HG03159 (cell line): Measurements from ENCODE around the gene JTB.
"Not testable (repeated sequence)": the region's sequence is repeated elsewhere in the genome, so short reads cannot be mapped to it uniquely, and the experiment has no call there.

Source experiments
- ATAC-seq: cut with Tn5 transposase; IDR thresholded peaks from one replicate; pipeline ENCODE4 v1.9.1; 2021; ENCODE audit warnings: mild to moderate bottlenecking, moderate library complexity; ENCODE audit not compliant: unreplicated experiment

JTB gene

DNA sequence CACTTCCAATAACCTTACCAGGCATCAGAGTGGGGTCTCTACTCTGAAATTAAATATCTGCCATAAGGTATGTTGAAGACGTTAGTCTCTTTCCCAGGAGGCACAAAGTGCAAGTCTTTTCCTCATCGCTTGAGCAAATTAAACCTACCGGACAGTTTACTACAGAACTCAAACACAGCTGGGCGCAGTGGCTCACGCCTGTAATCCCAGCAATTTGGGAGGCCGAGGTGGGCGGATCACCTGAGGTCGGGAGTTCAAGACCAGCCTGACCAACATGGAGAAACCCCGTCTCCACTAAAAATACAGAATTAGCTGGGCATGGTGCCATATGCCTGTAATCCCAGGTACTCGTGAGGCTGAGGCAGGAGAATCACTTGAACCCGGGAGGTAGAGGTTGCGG, 1.6 kb upstream of the JTB start:
- not testable (repeated sequence) for ATAC-seq

DNA sequence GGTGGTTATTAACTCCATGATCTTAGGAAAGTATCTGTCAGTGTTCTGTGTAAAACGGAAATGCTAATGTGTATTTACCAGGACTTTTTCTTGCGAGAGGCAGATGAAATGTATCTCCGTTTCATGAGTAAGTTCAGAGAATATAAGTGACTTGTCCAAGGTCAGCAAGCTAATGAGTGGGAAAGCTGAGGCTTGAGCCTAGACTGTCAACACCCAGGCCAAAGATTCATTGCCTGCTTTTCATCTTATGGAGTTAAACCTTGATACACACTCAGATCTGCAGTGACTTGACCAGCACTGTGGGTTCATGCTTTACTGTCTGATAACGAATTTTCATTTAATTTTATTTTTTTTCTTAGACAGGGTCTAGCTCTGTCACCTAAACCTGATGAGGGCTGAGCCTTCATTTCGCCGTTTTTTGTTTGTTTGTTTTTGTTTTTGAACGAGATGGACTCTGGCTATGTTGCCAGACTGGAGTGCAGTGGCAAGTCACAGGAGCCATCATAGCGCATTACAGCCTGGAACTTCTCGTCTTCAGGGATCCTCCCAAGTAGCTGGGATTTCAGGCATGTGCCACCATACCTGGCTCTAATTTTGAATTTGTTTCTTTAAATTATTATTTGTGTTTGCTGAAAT, 918 bp upstream of the JTB start:
- ATAC-seq, result no peak

DNA sequence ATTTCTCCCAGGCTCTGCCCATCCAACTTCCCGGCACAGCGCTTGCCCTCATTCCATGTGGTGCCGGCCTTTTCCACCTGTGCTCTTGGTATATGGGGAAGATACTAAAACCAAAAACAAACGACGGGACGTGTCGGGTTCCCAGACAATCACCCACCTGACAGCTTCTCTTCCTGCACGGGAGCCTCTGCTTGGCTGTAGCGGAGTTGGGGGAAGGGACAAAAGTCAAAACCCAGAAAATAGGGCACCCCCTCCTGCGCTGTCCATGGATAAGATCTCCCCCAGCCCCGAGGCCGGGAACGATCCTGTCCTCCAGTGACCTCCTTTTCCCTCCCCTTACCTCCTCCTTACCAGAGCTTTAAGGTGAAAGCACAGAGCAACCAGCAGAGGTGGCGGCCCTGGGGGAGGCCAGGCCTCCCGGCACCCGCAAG, 640 bp downstream of the JTB start:
- no peak for ATAC-seq

GRCh38 chr1:153973525-153973924, 3.9 kb downstream of the JTB start:
- no peak for ATAC-seq

GRCh38 chr1:153973071-153973470, 4.4 kb downstream of the JTB start:
- ATAC-seq, result no peak

DNA sequence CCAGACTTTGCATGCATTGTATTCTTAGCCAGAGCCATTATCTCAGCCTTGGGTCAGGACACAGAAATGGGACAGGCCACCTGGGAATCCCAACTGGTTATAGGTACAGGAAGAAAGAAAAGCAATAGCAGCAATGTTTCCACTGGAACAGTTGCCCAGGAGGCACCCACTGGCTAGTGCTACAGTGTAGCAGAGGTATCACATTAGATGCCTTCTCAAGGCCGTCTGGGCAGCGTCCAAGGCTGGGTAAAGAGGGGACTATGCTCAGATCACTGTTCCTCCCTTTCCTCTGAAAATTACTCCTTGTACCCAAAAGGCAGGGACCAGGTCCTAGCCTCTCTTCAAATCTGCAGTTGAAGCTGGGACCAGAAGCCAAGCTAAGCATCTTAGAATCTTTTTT, 7.1 kb downstream of the JTB start:
- ATAC-seq, result no peak

- ATAC-seq, result no peak
Observed at GRCh38 chr1:153968972-153969371, 8.5 kb downstream of the JTB start.

- no peak for ATAC-seq
Observed at GRCh38 chr1:153968408-153968807, 9.1 kb downstream of the JTB start.

GRCh38 chr1:153968000-153968363, 9.5 kb downstream of the JTB start:
- no peak for ATAC-seq

DNA sequence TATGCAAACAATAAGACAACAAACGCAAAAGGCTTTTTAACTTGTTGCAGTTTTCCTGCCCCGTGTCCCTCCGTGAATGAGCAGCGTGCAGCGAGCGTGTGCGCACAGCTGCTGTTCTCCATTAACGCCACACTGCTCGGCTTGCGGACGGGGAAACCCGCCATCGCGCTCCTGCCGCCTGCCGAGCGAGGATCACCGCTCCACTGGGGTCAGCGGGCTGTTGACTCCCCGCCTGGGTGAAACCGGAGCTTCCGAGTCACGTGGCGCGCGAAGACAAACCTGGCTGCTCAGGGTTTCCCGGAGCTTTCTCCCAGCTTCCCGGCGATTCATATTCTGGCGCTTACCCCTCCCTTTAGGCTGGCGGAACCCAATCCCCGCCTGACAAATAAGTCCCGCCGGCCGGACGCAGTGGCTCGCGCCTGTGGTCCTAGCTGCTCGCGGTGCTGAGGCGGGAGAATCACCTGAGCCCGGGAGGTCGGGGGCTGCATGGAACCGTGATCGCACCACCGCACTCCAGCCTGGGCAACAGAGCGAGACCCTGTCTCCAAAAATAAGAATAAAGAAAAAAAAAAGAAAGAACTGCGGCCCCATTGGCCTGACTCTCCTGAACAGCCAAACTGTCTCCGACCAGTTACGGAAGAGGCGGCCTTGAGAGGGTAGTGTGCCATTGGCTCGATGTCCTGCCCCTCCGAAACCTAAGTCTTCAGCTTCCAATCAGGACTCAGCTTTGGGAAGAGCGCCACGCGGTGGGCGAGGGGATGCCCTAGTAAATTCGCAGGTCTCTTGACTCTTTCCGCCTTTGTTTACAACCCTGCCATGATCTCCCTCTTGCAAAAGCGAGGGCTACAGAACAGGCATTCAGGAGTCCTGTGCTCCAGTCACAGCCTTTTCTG, 10.1 kb downstream of the JTB start, which contains the start of gene CREB3L4:
TSS of gene CREB3L4 (plus strand) at position 796 of the 893 bp plus-strand sequence. CDS start 624 bp downstream, outside the sequence.
- peak; percentile 67 for ATAC-seq

GRCh38 chr1:153963850-153964331, 13.6 kb downstream of the JTB start:
- peak; percentile 3 for ATAC-seq

GRCh38 chr1:153963030-153963849, 14.2 kb downstream of the JTB start, which contains the start of gene SLC39A1:
Gene SLC39A1 (minus strand): TSS chr1:153963537. CDS start chr1:153962715, 822 bp downstream.
- ATAC-seq, result peak; percentile 42

GRCh38 chr1:153962088-153963029, 15.1 kb downstream of the JTB start:
- no peak for ATAC-seq

DNA sequence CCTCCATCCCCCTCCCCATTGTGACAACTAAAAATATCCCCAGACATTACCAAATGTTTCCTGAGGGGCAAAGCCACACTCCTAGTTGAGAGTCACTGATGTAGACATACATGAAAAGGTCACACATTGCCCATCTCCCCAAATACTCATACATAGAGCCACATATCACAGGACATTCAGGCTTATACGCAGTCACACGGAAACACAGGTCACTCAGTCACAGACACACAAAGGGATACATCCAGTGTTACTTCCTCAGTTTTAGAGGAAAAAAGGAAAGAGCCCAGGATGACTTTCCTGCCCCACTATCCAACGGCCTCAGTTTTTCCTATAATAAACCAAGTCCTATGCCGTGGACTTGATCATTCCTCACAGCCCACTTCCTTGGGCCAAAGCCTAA, 16.1 kb downstream of the JTB start:
- ATAC-seq, result no peak

GRCh38 chr1:153960206-153960605, 17.3 kb downstream of the JTB start:
- ATAC-seq, result no peak

GRCh38 chr1:153959454-153959853, 18.0 kb downstream of the JTB start:
- ATAC-seq, result no peak

DNA sequence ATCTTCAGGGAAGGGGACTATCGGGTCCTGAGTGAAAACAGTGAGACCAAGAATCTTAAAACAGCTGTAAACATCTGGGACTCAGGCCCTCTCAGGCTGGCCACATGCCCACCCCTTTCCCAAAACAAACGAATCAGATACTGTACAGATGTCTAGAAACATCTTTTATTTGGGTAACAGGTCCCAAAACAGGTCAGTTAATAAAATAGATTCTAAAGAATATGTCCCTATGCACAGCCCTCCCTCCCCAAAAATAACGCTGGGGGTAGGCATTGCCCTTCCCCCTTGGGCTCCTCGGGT, 18.6 kb downstream of the JTB start:
- no peak for ATAC-seq

DNA sequence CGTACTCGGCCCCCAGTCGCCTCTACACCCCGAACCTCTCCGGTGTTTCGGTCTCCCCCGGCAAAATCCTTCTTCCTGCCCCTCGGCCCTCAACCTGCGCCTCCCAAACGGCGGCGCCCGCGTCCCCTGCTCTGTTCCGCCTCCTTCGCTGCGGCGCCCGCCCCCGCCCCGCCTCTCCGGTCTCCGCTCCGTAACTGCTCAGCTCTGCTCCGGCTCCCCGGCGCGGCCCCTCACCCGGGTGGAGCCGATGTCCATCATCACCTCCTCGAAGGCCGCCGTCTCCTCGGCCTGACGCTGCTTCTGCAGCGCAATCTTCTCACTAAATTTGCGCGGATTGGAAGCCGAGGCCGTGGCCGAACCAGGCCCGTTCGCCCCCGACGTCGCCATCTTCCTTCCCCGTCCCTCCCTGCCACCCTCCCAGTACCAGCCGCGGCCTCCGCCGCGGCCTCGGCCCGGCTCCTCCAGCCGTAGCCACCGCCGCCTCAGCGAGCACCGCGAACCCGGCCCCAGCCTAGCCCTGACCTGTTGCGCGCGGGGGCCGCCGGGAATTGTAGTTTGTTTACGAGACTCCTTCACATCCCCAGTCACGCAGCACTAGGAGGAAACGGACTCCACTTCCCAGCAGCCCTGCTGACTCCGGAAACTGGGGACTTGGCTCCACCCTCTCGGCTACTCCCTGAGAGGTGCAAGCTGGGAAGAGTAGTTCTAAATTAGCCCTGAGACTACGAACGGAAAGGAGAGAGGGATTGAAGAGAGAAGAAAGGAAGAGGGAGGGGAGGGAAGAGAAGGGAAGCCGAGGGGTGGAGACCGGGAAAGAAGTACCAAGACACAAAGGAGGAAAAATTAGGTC, 19.1 kb downstream of the JTB start, which contains the start of gene CRTC2:
TSS of gene CRTC2 (minus strand) at position 502 of the 850 bp plus-strand sequence. CDS start at position 387, 115 bp downstream.
- ATAC-seq, result peak; percentile 80

DNA sequence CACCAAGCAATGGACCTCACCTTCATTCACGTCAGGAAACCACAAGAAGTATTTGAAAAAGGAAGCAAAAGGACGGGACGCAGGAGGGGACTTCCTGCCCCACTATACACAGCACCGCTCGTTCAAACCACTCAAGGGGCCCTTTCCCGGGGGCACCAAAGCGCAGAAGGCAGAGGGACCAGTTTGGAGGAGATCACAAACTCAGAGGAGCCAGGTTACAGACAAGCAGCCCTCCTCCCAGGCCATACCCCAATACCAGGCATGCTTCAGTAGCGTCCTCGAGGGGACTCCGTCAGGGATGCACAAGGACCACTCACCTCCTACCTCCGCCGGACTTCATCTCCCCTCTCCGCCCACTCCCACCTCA, 19.7 kb downstream of the JTB start:
- peak; percentile 10 for ATAC-seq
